Measurements from ENCODE around the gene KSR1.

DNA sequence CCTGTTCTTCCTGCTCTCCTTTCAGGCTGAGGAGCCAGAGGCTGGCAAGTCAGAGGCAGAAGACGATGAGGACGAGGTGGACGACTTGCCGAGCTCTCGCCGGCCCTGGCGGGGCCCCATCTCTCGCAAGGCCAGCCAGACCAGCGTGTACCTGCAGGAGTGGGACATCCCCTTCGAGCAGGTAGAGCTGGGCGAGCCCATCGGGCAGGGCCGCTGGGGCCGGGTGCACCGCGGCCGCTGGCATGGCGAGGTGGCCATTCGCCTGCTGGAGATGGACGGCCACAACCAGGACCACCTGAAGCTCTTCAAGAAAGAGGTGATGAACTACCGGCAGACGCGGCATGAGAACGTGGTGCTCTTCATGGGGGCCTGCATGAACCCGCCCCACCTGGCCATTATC, 149.2 kb downstream of the KSR1 start:
- TF ChIP-seq CTCF (IDR thresholded peaks at IDR 0.05) (no peak), POLR2A (IDR thresholded peaks at IDR 0.05) (no peak), EP300 (IDR thresholded peaks at IDR 0.05) (no peak), POLR2AphosphoS5 (IDR thresholded peaks at IDR 0.05) (no peak)
